ENCODE results near the gene NEK4.

NEK4 gene

DNA sequence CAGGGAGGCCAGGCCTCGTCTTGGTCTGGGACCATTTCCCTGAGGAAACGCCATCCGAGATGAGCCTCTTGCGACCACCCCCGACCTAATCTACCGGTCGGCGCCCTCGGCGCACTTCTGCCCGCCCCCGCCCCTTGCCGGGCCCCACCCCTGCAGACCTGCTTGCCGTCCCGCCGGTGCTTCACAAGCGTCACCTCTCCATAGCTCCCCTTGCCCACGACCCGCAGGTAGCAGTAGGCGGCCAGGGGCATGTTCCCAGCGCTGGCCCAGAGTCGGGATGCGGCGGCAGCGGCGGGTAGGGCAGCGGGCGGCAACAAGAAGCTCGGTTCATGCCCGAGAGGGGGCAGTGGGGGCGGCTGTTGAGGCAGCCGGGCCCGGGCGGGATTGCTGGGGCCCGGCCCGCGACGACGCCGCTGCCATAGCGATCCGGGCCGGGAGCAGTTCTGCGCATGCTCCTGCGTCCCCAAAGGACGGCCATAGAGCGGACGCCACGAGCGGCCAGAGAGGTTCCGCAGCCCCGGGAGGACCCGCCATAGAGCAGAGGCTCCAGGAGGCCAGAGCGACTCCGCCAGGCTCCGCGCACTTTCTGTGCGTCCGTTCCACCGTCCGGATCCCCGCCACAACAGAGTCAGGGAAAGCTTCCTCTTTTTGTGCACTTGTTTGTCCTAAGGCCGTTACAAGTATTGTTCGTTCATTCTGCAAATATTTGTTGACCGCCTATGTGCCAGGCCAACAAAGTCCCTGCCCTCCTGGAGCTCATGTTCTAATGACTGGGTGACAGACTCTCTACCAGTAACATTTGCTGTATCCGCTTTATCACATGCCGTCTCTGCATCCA lies at the start of gene NEK4:
TSS of gene NEK4 (minus strand) at position 445 of the 838 bp plus-strand sequence. CDS start at position 251, 194 bp downstream.
- peak; percentile 49 for DNase-seq (ENCODE audit: low read depth)

DNA sequence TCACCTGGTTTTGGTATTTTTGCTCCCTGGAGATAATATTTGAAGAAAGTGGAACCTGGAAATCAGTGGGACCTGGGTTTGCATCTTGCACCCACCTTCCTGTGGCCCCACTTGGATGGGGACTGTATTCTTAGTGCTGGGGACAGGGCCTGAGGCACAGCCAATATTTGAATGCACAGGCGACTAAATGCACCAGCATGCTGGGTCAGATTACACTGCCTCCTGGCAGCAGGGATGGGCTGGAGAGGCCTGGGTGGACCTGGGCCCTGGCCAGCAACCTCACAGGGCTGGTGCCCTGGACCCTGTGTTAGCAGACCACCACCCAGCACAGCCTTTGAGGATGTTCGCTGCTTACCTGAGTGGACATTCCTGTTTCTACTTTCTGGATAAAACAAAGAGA lies 49.2 kb upstream of the NEK4 start:
- DNase-seq (ENCODE audit: low read depth): no peak

DNA sequence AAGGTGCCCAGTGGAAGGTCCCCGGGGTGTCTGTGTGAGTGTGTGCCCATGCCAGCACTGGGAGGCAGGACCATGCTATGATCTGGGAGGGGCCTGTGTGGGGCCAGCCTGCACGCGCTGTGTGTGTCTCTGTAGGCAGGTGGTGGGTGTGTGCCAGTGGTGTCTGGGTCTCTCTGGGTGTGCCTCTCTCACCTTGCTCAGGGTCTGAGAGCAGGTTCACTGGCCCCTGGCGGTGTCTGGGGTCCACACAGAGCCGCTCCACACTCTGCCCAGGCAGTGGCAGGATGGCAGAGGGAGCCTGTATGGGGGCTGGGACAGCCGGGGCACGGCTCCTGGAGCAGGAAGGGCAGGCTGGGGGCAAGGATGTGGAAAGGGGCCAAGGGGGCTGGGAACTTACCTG lies 47.1 kb upstream of the NEK4 start:
- no peak for DNase-seq (ENCODE audit: low read depth)

DNA sequence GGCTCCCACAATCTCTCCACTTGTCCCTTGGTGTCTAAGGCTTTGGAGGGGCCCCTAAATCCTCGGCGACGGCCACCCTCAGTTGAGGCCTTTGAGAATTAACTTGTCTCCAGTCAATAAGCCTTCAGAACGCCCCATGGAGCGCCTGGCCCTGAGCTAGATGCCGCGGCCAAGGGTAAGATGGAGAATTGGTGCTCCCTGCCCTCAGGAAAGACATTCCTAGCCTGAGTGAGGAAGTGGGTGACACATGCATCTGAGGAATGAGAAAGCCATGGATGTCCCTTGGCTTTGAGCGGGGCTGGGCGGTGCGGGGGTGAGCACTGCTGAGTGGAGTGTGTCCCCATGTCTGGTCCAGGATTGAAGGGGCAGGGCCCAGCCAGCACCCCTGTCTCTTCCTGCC lies 46.5 kb upstream of the NEK4 start:
- DNase-seq (ENCODE audit: low read depth): no peak

DNA sequence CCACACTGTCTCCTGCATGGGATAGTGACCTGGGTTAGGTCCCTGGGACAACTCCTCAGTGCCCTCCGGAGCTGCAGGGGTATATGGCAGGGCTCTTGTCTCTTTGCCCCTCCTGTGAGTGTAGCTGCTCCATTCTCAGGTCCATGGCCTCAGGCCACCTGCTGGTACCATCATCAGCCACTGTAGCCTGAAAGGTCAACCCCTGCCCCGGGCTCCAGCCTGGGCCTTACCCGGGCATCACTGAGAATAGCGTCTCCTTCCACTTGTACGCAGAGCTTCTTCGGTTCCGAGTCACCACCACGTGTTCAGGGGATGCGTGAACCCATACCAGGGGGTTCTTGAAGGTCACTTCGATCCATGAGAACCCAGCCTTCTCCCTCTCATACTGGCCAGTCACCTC lies 45.9 kb upstream of the NEK4 start:
- no peak for DNase-seq (ENCODE audit: low read depth)

DNA sequence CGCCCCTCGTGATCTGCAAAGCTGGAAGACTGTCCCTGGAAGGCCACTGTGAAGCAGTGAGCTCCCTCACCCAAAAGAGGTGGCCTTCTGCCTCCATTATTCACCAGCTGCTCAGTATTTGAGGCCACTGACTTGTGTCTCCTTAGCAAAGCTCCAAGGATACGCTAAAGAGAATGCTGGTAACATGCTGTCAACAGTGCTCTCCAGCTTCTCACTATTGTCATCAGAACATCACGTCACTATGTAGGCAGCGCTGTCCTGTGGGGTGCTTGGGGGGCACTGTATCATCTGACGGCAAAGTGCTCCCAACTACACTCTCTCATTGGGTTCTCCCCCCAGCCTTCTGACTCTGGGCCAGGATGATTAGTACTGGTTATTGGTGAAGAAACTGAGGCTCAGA lies 45.5 kb upstream of the NEK4 start:
- no peak for DNase-seq (ENCODE audit: low read depth)

DNA sequence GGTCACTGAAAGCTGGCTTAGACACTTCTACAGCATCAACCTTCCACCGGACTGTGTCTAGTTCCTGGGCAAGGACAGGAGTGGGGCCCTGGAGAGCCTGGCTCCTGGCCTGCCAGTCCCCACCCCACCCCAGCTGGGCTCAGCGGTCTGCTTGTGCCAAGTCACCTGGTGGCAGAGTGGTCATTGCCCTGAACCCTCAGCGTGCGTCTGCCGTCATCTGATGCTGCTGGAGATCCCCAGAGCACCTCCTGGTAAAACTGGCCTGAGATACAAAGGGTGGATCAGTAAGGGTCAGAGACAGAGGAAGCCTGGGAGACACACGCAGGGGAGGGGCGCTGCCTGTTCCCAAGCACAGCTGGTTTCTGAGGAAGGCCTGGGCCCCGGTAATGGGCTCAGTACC lies 43.1 kb upstream of the NEK4 start:
- DNase-seq (ENCODE audit: low read depth): no peak

DNA sequence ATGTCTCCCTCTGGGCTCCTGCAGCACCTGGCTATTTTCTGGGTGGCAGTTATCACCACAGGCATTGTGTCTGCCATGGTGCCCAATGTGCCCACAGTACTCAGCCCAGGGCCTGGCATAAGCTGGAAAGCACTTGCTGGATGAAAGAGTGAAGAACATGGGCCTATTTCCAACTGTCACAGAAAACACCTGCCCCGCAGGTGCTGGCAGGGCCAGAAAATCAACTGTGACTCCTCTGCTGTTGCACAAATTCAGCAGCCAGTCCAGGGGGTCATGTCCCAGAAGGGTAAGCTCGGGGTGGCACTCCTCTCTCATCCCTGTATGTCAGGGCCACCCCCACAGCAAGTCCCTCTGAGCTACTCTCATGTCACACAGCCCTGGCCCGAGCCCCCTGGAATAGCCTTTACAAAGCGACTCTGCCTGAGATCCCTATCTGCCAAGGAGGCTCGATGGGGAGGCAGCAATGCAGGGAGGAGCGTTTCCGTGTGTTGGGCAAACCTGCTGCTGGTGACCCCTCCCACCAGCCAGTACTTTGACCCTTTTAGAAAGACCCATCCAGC lies 40.8 kb upstream of the NEK4 start:
- DNase-seq (ENCODE audit: low read depth): no peak

DNA sequence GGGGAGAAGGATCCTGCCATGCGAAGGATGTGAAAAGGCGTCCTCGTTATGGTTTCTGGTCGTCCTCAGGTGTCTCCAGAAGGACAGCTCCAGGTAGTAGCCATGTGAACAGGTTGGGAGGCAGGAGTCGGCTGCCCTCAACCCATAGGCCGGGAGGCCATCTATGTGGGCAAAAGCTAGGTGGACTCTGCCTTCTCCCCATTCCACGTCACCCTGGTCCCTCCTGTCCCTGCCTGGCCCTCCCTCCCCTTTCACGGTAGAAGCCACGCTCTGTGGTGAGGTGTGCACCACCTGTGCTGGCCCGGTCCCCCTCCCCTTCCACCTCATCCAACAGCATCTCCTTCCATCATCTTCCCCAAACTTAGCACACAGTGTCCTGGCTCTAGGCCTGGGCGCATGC lies 40.2 kb upstream of the NEK4 start:
- DNase-seq (ENCODE audit: low read depth): no peak

DNA sequence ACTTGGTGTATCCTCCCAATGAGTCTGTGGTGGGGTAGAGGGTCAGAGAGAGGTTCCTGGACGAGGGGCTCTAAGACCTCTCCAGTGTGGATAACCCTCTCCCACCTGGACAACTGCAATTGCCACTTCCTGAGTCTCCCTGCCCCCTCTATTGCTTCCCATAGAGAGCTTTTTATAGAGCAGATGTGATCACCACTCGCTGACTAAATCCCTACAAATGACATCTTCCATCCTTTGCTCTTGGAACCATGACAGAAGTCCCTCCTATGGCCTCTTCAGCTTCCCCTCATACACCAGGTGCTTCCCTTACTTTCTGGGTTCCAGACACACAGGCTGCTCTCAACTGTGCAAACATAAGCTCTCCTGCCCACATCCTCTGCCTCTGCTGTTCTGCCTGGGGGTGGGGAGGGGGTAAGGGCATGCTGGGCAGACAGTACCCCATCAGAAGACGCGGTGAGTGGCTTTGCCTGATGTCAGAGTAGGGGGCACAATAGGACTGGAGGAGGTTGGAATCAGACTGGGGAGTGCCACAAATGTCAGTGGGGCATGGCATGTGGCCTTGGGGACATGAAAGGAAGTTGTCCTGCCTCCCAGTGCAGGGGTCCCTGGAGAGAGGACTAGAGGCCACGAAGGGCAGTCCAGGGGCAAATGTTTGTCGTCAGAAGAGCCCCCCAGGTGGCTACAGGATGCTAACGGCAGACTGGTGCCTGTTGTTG lies 39.1 kb upstream of the NEK4 start:
- DNase-seq (ENCODE audit: low read depth): no peak

DNA sequence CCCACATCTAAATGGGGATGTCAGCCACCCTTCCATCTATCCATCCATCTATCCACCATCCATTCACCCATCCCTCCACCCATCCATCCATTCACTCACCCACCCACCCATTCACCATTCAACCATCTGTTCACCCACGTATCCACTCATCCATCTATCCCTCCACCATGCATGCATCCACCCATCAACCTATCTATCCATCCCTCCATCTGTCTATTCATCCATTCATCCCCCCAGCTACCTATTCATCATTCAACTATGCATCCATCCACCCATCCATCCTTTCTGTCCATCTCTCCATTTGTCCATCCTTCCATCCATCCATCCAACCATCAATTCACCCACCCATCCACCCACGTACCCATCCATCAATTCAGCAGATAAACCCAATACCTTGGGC lies 38.4 kb upstream of the NEK4 start:
- no peak for DNase-seq (ENCODE audit: low read depth)

DNA sequence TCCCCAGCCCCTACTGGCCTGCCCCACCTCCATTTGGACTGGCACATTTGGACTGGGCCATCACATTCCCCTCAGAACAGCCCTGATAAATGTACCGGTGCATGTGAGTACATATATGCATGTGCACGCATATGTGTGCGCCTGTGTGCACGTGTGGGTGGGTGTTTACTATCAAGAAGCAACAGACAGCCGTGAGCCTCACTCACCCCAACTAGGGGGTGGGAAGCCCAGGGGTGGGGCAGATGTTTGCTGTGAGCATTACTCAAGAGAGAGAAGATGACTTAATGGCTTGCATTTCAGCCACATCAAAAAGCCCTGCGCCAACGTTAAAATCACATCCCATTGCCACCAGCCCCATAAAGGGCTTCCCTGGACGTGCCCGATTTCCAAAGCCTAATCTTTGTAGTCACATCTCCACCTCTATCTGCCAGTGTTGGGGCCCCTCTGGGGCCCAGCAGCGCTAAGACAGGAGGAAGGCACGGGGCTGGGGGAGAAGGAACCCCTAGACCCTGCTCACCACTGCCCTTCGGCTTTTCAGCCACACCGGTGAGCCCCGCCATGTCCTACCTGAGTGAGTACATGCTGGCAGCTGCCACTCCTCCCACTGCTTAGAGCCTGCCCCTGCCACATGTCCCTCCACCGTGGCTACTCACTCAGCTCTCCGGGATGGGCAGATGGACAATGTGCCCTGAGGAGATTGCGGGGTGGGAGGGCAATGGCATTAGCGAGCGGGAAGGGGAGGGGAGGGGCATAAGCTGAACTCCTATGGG lies 34.7 kb upstream of the NEK4 start:
- DNase-seq (ENCODE audit: low read depth): no peak

DNA sequence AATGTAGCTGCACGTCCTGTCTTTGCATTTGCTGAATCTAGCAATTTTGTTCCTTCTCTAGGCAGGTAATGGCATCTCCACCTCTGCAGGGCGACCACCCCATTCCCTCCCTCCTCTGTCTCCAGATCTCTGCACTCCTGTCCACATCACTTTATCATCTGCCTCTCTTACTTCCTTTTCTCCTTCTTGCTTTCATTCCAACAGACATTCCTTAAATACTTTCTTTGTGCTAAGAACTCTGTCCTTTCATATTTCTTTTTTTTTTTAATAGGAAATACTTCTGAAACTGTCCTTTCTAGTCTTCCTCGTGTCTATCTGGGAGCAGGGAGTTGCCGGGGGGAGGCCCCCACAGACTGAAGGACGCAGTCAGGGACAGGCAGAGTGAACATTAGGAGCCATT lies 31.1 kb upstream of the NEK4 start:
- DNase-seq (ENCODE audit: low read depth): no peak

DNA sequence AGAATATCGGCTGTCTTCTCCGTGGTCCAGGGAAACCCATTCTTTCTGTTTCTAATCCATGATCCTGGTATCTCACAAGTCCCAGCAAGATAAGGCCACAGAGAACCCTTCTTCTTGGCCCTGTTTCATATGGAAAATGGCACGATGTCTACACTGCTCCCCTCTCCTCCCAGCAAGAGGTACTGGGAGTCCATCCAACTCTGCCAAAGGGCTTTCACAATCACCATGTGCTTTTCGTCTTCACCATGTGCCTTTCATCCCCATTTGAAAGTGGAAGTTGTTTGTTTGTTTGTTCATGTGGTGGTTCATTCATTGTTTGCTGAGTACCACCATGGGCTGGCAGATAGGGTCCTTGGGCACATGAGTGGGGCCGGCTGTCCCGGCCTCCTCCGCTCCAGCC lies 29.3 kb upstream of the NEK4 start:
- DNase-seq (ENCODE audit: low read depth): no peak

DNA sequence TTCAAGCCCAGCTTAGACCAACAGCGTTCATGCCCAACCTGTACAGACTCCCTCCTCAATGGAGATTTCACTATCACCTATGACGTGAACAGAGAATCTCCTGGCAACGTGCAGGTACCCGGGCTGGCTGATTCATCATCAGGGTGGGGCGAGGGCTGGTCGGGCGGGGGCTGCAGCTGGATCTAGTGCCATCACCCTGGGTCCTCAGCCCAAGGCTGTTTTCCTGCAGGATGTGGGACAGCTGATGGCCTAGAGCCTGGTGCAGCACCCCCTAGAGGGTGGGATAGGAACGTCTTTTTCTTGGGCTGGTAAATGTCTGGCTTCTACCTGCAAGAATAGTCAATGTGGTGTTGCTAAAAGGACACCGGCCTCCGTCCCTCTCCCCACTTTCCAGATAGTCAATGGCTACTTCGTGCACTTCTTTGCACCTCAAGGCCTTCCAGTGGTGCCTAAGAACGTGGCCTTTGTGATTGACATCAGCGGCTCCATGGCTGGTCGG lies 28.3 kb upstream of the NEK4 start:
- no peak for DNase-seq (ENCODE audit: low read depth)

DNA sequence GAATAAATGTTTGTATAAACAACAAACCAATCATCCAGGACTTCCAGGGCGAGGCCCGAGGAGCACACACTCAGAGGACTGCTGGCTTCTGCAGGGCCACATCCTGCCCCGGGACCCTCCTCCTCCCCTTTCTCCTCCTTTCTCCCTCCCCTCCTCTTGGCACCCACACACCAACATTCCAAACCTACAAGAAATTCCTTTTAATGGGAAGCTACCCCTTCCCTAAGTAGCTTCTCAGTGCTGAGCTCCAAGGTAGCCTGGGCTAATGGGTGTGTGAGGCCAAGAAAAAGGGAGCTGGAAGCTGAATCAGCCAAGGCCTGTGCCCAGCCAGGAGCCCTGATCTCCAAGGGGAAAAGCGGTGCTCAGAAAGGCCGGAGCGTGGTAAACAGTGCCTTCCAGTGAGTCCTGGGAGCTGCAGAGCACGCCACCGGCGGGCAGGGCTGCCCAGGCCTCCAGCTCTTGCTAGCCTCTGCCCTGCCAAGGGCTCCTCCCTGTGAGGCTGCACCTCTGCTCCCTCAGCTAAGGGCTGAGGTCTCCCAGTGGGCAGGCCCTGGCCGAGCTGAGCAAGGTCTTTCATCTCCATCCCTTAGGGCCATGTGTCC lies 27.7 kb upstream of the NEK4 start:
- no peak for DNase-seq (ENCODE audit: low read depth)

DNA sequence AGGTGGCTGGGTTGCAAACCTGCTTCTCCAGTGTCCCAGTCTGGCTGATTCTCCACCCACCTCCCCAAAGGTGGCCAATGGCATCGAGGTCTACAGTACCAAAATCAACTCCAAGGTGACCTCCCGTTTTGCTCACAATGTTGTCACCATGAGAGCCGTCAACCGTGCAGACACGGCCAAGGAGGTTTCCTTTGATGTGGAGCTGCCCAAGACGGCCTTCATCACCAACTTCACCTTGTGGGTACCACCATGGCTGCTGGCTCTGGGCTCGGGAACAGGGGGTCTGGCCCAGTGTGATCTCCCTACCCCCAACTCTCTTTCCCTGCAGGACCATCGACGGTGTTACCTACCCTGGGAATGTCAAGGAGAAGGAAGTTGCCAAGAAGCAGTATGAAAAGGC lies 25.7 kb upstream of the NEK4 start:
- no peak for DNase-seq (ENCODE audit: low read depth)

DNA sequence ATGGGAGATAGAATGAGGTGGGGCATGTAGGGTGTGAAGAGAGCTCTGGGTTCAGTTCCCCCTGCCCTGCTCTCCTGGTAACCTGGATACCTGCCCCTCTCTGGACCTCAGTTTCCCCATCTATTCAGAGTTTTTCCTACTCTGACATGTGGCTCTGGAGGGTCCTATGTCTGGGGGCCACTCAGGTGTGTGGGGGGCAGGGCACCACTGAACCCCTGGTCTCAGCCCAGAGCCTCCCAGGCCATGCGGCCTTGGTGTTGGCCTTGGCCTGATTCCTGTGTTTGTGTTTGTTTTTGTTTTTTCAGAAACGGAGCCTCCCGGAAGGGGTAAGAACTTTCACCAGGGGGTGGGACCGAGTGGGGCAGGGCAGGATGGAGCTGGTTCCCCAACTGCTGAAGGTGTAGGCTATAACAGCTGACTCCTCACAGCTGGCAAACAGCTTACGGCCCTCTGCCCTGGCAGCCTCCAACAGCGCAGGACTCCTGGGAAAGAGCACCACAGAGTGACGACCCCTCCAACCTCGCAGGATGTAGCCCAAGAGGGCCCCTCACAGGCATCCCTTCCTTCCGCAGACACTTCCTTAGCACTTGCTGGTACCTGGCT lies 24.7 kb upstream of the NEK4 start:
- DNase-seq (ENCODE audit: low read depth): no peak

DNA sequence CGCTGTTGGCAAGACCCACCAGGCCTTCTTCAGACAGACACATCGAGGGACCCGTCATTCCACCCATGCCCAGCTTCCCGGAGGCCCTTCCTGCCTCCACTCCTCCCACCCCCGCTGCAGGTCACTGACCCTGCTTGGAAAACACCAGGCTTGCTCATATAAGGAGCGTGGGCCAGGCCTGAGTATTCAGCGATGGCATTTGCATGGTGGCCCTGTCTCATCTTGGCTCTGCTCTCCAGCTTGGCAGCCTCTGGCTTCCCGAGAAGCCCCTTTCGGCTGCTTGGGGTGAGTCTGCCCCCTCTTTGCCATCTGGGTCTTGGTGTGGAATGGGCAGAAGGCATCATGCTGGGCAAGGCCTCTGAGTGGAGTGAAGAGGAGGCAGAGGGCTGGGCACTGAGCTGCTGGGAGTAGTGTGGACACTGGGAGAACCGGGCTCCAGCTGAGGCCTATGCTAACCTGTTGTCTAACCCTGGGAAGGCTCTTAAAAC lies 23.9 kb upstream of the NEK4 start, which contains the start of gene ITIH3:
TSS of gene ITIH3 (plus strand) at position 185 of the 488 bp plus-strand sequence. CDS start at position 193, 8 bp downstream.
- no peak for DNase-seq (ENCODE audit: low read depth)

DNA sequence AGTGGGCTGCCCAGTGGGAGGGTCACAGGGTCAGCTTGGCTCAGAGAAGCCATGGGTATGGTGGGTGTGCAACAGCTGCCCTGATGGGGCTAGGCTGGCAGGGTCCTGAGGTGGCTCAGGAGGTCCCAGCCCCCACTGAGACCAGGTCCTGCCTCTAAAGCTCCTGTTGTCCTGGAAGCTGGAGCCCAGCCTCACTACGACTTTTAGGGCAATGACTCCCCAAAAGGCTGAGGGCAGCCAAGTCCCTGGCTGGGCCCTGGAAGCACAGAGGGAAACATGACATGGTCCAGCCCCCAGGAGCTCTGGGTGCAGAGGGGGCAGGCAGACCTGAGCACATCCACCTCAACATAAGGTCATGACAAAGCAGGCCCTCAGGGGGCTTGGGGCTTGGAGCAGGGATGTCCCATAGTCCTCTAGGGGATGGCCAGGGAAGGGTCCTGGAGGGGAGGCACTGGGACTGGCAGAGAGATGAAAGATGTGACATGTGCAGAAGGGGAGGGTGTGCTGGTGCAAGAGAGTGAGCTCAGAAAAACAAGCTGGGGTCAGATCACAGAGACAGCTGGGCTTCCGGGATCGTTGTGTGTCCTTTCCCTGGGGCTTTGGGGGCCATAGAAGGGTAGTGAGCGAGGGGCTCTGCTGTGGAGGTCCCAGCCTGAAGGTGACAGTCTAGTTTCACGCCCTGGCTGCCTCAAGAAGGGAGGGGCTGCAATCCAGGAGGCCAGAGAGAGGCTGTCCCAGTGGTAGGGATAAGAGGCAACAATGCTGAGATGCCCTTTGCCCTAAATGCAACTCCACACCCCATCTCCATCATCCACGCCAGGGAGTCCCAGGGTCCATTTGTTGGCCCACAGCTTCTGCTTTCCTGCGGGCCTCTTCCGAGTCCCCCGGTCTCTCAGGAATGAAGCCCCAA lies 23.2 kb upstream of the NEK4 start:
- DNase-seq (ENCODE audit: low read depth): no peak

Data from GM04503 (cell line).